ENCODE measurements around the gene PHOX2B. TPM values are rescaled to one million over a fixed set of nuclear protein-coding genes. Genes with fewer than 3 reads are reported as not detected.
"Not testable (repeated sequence)": the region's sequence is repeated elsewhere in the genome, so short reads cannot be mapped to it uniquely, and the experiment has no call there.

Gene PHOX2B
- total RNA-seq, 2 experiments from 2014 or later: not detected

DNA sequence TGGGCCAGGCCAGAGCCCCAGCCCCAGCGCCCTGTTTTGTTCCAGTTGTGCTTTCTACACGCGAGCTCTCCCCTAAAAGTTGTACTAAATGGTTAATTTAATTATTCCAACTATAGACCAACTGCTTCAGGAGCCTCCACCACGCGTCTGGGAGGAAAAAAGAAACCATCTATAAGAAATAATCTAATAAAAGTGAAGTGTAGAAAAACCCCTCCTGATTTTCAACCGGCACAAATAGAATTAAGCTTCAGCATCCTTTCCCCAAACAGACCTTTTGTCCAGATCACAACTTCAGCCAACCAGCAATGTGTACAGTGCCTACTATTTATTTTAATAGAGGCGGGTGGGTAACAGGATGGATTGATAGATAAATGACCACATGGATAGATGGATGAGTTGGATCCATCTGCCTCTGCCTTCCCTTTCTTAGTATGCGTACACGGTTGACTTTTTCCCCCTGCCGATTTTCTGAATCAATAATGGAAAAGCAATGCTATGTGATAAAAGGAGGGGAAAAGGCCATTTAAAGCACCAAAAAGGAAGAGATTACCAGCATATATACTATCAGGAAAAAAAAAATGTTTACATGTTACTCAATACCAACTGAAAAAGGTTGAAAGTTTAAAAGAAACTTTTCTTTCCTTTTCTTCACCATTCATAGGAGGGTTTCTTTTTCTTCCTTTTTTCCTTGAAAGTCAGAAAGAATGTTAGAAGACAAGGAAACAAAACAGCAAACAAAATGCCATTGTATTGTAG is 3.7 kb upstream of the PHOX2B start:
- no peak for DNase-seq
- H3K27me3 Mint-ChIP-seq: peaks cover 81% of the 10 kb centered on the region
- peaks cover 4% of the 10 kb centered on the region for H3K4me1 Mint-ChIP-seq
- H3K27ac Mint-ChIP-seq: no peak overlapping the region
- H3K9me3 Mint-ChIP-seq: no peaks in the 10 kb centered on the region
- H3K36me3 Mint-ChIP-seq: no peaks in the 10 kb centered on the region
- no peak overlapping the region for H3K4me3 Mint-ChIP-seq

DNA sequence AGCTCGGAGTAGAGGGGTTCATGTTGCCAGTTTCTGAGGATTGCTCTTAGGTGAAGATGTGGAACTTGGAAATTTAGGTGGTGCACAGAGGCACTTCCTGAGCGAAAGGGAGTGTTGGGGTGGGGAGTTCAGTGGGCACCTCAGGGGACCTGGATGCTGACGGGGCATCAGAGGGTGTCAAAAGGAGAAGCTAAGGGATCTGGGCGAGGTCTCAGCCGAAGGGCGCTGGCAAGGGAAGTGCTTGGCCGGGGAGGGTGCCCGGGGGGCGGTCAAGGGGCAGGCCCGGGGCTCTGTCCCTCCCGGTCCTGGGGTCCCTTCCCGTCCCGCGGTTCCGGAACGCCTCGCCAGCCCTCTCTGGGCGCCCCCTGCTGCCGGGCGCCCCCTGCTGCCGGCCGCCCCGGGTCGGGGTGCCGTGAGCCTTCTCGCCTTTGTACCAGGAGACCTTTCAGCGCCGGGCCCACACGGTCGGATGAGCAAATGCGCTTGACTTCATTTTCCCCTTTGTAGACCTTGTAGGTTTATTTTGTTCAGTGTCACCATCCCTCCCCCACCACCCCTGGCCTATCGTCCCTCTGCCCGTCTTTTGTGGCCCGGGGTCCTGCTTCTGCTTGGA is 3.0 kb upstream of the PHOX2B start:
- H3K27ac Mint-ChIP-seq: no peak overlapping the region
- no peaks in the 10 kb centered on the region for H3K9me3 Mint-ChIP-seq
- H3K4me1 Mint-ChIP-seq: peaks cover 4% of the 10 kb centered on the region
- no peak overlapping the region for H3K4me3 Mint-ChIP-seq
- no peaks in the 10 kb centered on the region for H3K36me3 Mint-ChIP-seq
- peaks cover 84% of the 10 kb centered on the region for H3K27me3 Mint-ChIP-seq
- peak; percentile 28 for DNase-seq

DNA sequence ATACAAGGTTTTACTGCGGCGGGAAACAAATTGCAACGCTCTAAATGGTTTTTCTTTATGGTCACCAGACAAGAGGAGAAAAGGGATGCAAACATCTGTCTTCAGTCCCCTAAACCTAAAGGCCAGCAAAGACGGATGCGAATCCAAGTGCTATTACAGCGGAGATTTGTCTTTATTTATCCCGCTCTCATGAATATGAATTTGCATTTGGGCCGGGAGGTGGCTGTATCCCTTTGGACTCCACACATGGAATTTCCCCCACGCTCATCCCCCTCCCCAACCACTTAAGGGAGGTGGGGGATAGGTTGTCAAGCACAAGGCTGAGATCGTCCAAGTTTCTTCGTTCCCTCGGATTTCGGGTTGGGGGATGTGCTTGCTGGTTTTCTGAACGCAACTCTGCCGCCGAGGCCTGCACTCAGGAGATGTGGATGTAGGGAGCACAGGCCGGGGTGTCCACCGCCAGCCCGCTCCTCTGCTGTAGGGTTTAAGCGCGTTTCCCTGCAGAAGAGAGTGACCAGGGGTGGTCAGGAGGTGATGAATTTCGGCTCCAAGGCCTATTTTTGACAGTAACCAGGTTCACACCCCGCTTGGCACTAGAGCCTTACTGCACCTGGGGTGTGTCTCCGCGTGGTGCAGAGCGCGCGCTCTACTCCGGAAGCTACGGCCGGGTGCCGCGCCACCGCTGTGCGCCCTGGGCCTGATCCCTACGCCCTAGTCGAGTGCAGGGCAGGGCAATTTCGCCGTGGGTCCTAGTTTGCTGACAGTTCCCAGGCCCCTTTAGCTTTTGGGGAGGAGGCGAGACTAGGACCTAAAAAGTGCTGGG is 2.3 kb upstream of the PHOX2B start:
- Mint-ChIP-seq H3K4me1 (peaks cover 4% of the 10 kb centered on the region), H3K36me3 (no peaks in the 10 kb centered on the region), H3K27me3 (peaks cover 88% of the 10 kb centered on the region), H3K27ac (no peak overlapping the region), H3K9me3 (peaks cover 1% of the 10 kb centered on the region), H3K4me3 (no peak overlapping the region)
- DNase-seq: no peak

DNA sequence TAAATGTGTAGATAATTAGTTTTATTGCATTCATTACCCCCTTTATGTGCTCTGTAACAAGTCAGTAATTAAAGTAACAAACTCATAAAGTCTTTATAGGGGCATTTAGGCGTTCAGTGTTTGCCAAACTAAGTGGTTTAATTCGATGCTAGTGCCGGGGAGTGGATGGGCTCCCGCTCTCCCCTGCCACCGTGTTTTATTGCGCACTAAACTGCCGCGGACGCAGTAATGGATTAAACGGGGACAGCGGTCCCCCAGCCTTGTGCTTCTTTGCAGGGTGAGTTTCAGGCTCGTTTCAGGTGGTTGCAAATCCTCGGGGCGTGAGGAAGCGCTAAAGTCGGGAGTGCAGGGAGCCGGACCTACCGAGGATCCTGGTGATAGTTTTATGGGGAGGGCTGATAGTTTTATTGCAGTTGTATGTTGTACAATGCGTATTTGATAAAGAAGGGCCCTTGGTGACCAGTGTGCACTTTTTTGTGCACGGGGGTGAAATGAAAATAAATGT is 1.6 kb upstream of the PHOX2B start:
- Mint-ChIP-seq H3K27me3 (peaks cover 87% of the 10 kb centered on the region), H3K9me3 (peaks cover 3% of the 10 kb centered on the region), H3K27ac (no peak overlapping the region), H3K4me3 (no peak overlapping the region), H3K36me3 (no peaks in the 10 kb centered on the region), H3K4me1 (peaks cover 4% of the 10 kb centered on the region)
- no peak for DNase-seq

DNA sequence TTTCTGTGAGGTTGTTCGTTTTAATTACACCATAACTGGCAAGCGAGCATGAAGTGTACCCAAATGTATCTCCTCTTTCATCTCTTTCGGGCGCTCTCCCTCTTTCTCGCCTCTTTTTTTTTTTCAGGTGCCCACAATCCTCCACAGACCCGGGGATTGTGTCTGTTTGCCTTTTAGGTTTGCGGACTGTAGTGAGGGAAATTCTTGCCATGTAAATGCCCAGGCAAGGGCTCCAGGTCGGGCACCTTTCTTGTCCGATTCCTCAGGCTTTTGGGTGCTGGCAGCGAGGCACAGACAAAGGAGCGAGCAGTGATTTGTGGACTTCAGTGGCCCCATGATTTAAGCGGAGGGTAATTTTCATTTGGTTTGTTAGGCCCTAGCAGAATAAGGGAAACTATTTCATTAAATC is 1.1 kb upstream of the PHOX2B start:
- no peak for DNase-seq
- H3K4me1 Mint-ChIP-seq: peaks cover 4% of the 10 kb centered on the region
- no peak overlapping the region for H3K27ac Mint-ChIP-seq
- peaks cover 3% of the 10 kb centered on the region for H3K9me3 Mint-ChIP-seq
- peaks cover 89% of the 10 kb centered on the region for H3K27me3 Mint-ChIP-seq
- no peak overlapping the region for H3K4me3 Mint-ChIP-seq
- H3K36me3 Mint-ChIP-seq: peaks cover under 1% of the 10 kb centered on the region

DNA sequence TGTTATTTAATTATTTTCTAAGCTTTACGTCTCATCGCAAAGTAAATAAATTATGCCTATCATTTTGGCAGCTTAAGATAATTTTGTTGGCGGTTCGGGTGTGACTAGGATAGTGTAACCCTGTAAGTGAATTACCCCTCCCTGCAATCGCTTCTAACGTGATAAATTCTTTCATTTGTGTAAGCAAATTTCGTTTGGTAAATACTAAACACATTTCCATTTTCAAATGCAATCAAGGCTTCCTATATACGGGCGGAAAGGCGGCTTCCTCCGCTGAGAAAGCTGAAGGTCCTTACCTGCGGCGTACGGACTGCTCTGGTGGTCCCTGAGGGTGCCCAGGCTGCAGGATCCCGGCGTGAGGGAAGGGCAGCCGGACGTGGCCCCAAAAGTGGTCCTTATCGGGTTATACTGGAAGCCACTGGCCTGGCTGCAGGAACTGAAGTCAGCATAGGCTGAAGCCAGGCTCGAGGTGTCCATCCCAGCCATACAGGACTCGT is 403 bp downstream of the PHOX2B start:
- Mint-ChIP-seq H3K36me3 (peaks cover 4% of the 10 kb centered on the region), H3K27ac (no peak overlapping the region), H3K4me1 (peaks cover 4% of the 10 kb centered on the region), H3K9me3 (peaks cover 3% of the 10 kb centered on the region), H3K27me3 (peaks cover 93% of the 10 kb centered on the region), H3K4me3 (no peak overlapping the region)
- no peak for DNase-seq

DNA sequence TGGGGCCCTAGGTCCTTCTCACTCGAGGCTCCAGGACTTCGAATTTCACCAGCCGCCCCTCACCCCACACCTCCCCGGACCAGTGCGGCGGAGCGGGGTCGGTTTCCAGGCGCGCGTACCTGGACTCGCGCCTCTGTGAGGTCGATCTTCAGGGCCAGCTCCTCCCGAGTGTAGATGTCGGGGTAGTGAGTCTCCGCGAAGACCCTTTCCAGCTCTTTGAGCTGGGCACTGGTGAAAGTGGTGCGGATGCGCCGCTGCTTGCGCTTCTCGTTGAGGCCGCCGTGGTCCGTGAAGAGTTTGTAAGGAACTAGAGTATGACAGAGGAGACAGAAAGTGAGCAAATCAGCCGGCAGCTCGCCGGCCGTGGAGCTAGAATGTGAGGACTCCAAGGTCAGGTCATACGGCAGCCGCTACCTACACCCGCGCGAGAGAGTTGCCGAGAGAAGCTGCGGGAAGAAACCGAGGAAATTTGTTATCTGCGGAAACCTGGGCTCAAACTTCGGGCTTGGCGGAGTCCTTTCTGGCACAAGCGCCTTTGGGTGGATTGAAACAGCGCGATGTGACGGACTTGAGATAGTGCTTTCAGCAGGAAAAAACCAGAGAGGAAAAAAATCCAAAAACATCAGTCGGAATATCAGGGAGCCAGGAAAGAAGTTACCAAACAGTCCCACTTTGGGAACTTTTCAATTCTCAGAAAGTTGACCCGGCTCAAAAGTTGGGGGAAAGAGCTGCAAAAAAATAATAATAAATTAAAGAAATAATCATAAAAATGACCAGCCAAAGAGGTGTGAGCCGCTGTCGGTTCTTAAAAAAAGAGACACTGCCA is 1.1 kb downstream of the PHOX2B start:
- Mint-ChIP-seq H3K4me3 (no peak overlapping the region), H3K27ac (peak overlapping the region; percentile 16), H3K27me3 (peaks cover 94% of the 10 kb centered on the region), H3K9me3 (peaks cover 3% of the 10 kb centered on the region), H3K36me3 (peaks cover 4% of the 10 kb centered on the region), H3K4me1 (peaks cover 4% of the 10 kb centered on the region)
- no peak for DNase-seq

DNA sequence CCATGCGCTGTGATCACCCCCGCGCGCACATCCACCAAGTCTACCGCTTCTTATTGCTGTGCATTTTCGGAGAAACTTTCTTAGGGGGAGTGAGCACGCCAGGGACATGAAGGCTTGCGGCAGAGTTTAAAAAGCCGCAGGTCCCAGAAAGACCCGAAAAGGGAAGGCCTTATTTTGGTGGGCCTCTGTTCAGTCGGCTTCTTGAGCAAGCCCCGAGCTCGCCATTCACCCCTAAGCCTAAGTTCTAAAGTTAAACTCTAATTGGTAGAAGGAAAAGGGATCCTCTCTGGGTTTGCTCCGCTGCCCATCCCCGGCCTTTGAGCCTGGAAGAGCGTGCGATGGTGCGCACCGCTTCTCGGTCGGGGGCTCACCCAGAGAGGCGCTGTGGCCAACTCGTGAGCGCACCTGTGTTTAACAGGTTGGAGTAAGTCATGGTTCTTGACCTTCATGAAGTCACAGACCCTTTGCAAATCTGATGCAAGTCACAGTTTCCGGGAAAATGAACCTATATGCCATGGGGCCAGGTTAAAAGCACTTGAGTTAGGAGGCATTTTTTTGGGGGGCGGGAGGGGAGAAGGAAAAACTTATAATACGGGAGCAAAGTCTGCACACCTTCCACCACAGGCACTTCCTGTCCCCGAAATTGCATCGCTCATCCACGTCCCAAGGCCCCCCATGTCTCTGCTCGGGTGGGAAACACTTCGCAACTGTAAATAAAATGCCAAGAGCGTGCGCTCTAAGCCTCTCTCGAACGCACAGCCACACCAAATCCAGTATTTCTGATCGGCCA is 1.9 kb downstream of the PHOX2B start:
- Mint-ChIP-seq H3K27ac (no peak overlapping the region), H3K4me1 (peaks cover 4% of the 10 kb centered on the region), H3K4me3 (no peak overlapping the region)

DNA sequence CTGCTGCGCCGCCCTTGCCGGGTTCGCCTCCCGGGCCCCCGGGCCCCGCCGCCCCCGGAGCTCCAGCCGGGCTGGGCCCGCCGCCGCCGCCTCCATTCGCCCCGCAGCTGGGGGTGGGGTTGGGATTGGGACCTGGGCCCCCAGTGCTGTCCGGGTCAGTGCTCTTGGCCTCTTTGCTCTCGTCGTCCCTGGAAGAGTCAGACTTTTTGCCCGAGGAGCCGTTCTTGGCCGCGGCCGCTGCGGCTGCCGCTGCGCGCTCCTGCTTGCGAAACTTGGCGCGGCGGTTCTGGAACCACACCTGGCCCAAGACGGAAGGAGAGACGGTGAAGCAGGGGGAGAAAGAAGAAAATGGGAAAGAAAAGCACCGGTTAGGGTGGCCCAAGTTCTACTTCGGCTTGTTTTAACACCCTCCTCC is 2.5 kb downstream of the PHOX2B start:
- Mint-ChIP-seq H3K4me1 (peaks cover 4% of the 10 kb centered on the region), H3K36me3 (peaks cover 4% of the 10 kb centered on the region), H3K27me3 (peaks cover 81% of the 10 kb centered on the region), H3K9me3 (peaks cover 3% of the 10 kb centered on the region), H3K4me3 (no peak overlapping the region), H3K27ac (no peak overlapping the region)
- DNase-seq: no peak

More for the DNA sequence above, 1.9 kb downstream of the PHOX2B start:
- Mint-ChIP-seq H3K36me3 (peaks cover 4% of the 10 kb centered on the region), H3K9me3 (peaks cover 3% of the 10 kb centered on the region), H3K27me3 (peaks cover 86% of the 10 kb centered on the region)
- no peak for DNase-seq

DNA sequence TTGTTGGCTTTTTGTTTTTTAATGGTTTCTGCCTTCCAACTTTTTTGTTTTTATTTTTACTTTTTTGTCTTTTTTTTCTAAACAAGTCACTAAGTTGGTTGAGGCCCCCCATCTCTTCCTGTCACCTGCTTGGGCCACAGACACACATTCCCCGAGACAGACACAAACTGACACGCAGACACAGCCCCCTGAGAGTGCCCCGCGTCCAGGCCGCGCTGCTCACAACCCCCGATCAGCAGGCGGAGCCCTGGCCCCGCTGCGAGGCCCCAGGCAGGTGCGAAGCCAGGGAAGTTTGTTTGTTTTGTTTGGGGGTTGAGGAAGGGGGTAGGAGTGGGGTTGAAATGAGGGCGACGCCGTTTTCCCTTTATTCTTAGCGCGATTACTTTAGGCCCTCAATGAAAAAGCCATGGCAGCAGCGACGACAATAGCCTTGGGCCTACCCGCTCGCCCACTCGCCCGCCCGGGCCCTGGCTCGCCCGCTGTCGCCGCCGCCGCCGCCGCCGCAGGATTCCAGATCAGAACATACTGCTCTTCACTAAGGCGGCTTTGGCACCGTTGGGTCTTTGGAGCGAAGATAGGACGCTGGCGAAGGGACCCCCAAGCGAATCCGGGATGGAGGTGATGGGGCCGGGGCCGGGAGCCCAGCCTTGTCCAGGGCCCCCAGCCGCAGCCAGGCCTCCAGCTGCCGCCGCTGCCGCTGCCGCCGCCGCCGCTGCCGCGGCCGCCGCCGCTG is 3.1 kb downstream of the PHOX2B start:
- DNase-seq: no peak
- H3K4me1 Mint-ChIP-seq: peaks cover 4% of the 10 kb centered on the region

DNA sequence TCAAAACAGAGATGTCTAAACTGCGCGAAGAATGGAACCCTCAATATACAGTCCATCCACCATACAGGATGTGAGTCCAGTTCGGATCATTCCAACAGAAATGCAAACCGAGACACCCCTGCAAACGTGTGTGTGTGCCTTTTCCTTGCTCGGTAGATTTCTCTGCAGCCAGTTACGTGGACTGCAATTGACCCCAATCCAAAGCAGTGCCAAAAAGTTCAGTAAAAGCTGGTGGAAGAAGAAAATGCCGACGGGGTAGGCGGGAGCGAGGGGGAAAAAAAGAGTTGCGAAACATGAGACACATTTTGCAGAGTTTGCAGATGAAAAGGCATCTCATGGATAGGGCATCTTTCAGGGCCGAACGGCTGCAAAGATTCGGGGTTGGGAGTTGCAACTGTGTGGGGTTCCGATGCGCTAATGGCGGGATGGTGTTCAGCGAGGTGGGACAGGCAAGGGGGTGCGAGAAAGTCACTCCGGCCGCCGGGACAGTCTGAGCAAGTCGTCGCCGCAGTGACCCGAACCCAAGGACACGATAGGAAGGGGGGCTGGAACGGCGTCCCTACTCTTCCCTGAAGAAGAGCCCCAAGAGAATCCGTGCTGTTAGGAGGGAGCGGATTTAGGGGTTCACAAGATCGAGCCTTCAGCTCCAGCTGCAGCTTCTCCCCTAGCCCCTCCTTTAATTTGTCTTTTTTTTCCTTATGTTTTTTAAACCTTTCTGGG is 3.8 kb downstream of the PHOX2B start:
- Mint-ChIP-seq H3K4me1 (peaks cover 4% of the 10 kb centered on the region), H3K36me3 (peaks cover 4% of the 10 kb centered on the region), H3K27me3 (peaks cover 76% of the 10 kb centered on the region), H3K27ac (no peak overlapping the region), H3K4me3 (no peak overlapping the region), H3K9me3 (peaks cover 3% of the 10 kb centered on the region)
- DNase-seq: no peak

More for the DNA sequence above, 3.1 kb downstream of the PHOX2B start:
- Mint-ChIP-seq H3K36me3 (peaks cover 4% of the 10 kb centered on the region), H3K9me3 (peaks cover 3% of the 10 kb centered on the region), H3K27ac (no peak overlapping the region), H3K4me3 (no peak overlapping the region), H3K27me3 (peaks cover 80% of the 10 kb centered on the region)

DNA sequence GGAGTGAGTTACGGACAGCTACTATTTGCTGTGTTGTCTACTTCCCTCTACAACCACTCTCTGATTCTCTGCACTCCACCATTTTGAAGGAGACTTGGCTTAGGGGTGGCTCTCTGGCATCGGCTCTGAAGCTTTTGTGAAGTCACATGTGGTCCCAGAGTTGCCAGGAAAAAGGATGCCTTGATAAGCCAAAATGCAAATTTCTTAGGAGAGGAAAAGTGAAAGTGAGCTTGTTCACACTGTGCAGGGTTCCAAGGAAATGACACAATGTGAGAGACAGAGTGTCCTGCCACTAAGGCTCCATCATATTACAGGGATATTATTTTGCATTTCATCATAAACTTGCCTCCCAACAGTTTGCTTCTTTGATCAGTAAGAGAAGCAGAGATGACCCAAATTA is 7.2 kb downstream of the PHOX2B start:
- DNase-seq: no peak
- Mint-ChIP-seq H3K9me3 (peaks cover 3% of the 10 kb centered on the region), H3K27me3 (peaks cover 42% of the 10 kb centered on the region), H3K4me3 (no peak overlapping the region), H3K4me1 (no peaks in the 10 kb centered on the region), H3K27ac (no peak overlapping the region), H3K36me3 (peaks cover 4% of the 10 kb centered on the region)

DNA sequence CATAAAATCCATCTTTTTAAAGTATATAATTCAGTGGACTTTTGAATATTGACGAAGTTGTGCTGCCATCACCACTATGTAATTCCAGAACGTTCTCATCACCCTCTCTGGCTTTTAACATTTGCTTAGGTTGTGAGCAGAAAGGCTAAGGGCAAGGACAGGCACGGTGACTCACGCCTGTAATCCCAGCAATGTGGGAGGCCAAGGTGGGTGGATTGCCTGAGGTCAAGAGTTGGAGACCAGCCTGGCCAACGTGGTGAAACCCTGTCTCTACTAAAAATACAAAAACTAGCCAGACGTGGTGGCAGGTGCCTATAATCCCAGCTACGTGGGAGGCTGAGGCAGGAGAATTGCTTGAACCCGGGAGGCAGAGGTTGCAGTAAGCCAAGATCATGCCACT is 11.0 kb downstream of the PHOX2B start:
- H3K27me3 Mint-ChIP-seq, H3K4me1 Mint-ChIP-seq, H3K36me3 Mint-ChIP-seq, DNase-seq, H3K9me3 Mint-ChIP-seq, H3K27ac Mint-ChIP-seq, H3K4me3 Mint-ChIP-seq: not testable (repeated sequence)
